Gastroesophageal sphincter (tissue), 4 donors: ENCODE results near the gene ANKRD66. TPM values are rescaled to one million over a fixed set of nuclear protein-coding genes. Genes with fewer than 3 reads are reported as not detected.

Experiments
- ATAC-seq: fragments of 150-250 bp; one replicate; pipeline ENCODE4 v1.9.1; 2016; ENCODE audit warnings: mild to moderate bottlenecking, moderate library complexity
- H3K27ac ChIP-seq, 4 donors: fragments of 200-600 bp; sonication (generic) in 3 of 4; 1 replicate in 3 of 4; 2 replicates in 1 of 4; pipeline ENCODE4 v1.5.1; 2016 to 2019
- H3K27me3 ChIP-seq: fragments of 200-600 bp; sonication (generic); one replicate; pipeline ENCODE4 v1.5.1; 2019
- H3K36me3 ChIP-seq, 2 donors: fragments of 200-600 bp; sonication (generic); one replicate each; pipeline ENCODE4 v1.5.1; 2019; ENCODE audit warnings: control low read depth in 1 of 2
- H3K4me1 ChIP-seq, 3 donors: fragments of 200-600 bp; sonication (generic); 1 replicate in 2 of 3; 2 replicates in 1 of 3; pipeline ENCODE4 v1.5.1; 2016 to 2019; ENCODE audit warnings: control low read depth in 2 of 3
- H3K4me3 ChIP-seq, 2 donors: fragments of 200-600 bp; sonication (generic); one replicate each; pipeline ENCODE4 v1.5.1; 2019; ENCODE audit warnings: mild to moderate bottlenecking in 1 of 2, moderate library complexity in 1 of 2
- H3K9me3 ChIP-seq, 3 donors: fragments of 200-600 bp; sonication (generic); one replicate each; pipeline ENCODE4 v1.5.1; 2017 to 2019; ENCODE audit warnings: control low read depth in 2 of 3
- CTCF ChIP-seq, 4 experiments: fragments of 200-600 bp in 2 of 4; fragments of 450-650 bp in 2 of 4; sonication (generic) in 1 of 4; IDR thresholded peaks; one replicate each; pipeline ENCODE4 v1.5.1; 2017 to 2019; ENCODE audit warnings: antibody characterized with exemption in 4 of 4, mild to moderate bottlenecking in 2 of 4, moderate library complexity in 2 of 4
- EP300 ChIP-seq: sonication (generic); formaldehyde crosslinking; IDR thresholded peaks from one replicate; pipeline ENCODE4 v1.6.1; 2017; ENCODE audit warnings: antibody characterized with exemption, mild to moderate bottlenecking
- POLR2A ChIP-seq, 2 donors: fragments of 450-650 bp; IDR thresholded peaks; one replicate each; pipeline ENCODE4 v1.6.1; 2017; ENCODE audit warnings: antibody characterized with exemption in 2 of 2, mild to moderate bottlenecking in 2 of 2, moderate library complexity in 1 of 2
- POLR2AphosphoS5 ChIP-seq: sonication (generic); formaldehyde crosslinking; IDR thresholded peaks from one replicate; pipeline ENCODE4 v1.6.1; 2017; ENCODE audit warnings: antibody characterized with exemption
- WGBS, 2 donors: methylation state at CpG; one replicate each; pipeline ENCODE4 v1.1.5; 2018; ENCODE audit warnings: low coverage in 1 of 2; 5-methylcytosine and 5-hydroxymethylcytosine counted together
- total RNA-seq, 4 donors: library from RNA; depleted of rRNA; stranded (reverse); fragments of >200 nt; gene quantifications; one replicate each; pipeline ENCODE4 v1.1.0, GENCODE V29; 2016

The ANKRD66 gene
- total RNA-seq, 4 donors from 2014 or later: 0.15 TPM; not detected in 3

GRCh38 chr6:46794068-46794467 is 47.3 kb downstream of the ANKRD66 start:
- H3K4me3 ChIP-seq: no peak overlapping the region
- TF ChIP-seq EP300 (no peak), CTCF (IDR thresholded peaks at IDR 0.05) (no peak), POLR2A (IDR thresholded peaks at IDR 0.05) (no peak)
- H3K4me1 ChIP-seq: no peaks in the 10 kb centered on the region
- 70 to 81% methylated on average over 3 of the region's 3 CpGs for WGBS, 2 donors
- no peaks in the 10 kb centered on the region for H3K36me3 ChIP-seq
- no peaks in the 10 kb centered on the region for H3K27me3 ChIP-seq
- no peaks in the 10 kb centered on the region for H3K9me3 ChIP-seq
- ATAC-seq: no peak
- H3K27ac ChIP-seq: no peak overlapping the region

- no peak overlapping the region for H3K4me3 ChIP-seq
- no peaks in the 10 kb centered on the region for H3K4me1 ChIP-seq
- no peaks in the 10 kb centered on the region for H3K27me3 ChIP-seq
- TF ChIP-seq POLR2A (IDR thresholded peaks at IDR 0.05) (no peak), CTCF (IDR thresholded peaks at IDR 0.05) (no peak)
- ATAC-seq: no peak
- WGBS, 2 donors: 80 to 83% methylated on average over 2 to 3 of the region's 3 CpGs
- H3K9me3 ChIP-seq: no peaks in the 10 kb centered on the region
- H3K27ac ChIP-seq: no peak overlapping the region
- no peaks in the 10 kb centered on the region for H3K36me3 ChIP-seq
Observed at GRCh38 chr6:46795816-46796215, 49.1 kb downstream of the ANKRD66 start.

- ATAC-seq: no peak
Observed at GRCh38 chr6:46796848-46797580, 50.3 kb downstream of the ANKRD66 start.

GRCh38 chr6:46799657-46800056 is 52.9 kb downstream of the ANKRD66 start:
- Histone ChIP-seq H3K27ac (no peak overlapping the region), H3K27me3 (no peaks in the 10 kb centered on the region), H3K4me1 (no peaks in the 10 kb centered on the region), H3K9me3 (no peaks in the 10 kb centered on the region), H3K36me3 (no peaks in the 10 kb centered on the region), H3K4me3 (no peak overlapping the region)
- TF ChIP-seq CTCF (IDR thresholded peaks at IDR 0.05) (no peak), EP300 (no peak), POLR2AphosphoS5 (no peak), POLR2A (IDR thresholded peaks at IDR 0.05) (no peak)
- WGBS, 2 donors: 50 to 60% methylated on average over 1 of the region's 1 CpG
- ATAC-seq: no peak

More at GRCh38 chr6:46796848-46797580, 50.3 kb downstream of the ANKRD66 start:
- no peak overlapping the region for H3K27ac ChIP-seq
- no peaks in the 10 kb centered on the region for H3K36me3 ChIP-seq
- H3K27me3 ChIP-seq: no peaks in the 10 kb centered on the region
- H3K4me1 ChIP-seq: no peaks in the 10 kb centered on the region
- H3K4me3 ChIP-seq: no peak overlapping the region
- no peak for TF ChIP-seq CTCF (IDR thresholded peaks at IDR 0.05)
- WGBS, 2 donors: 24 to 49% methylated on average over 2 to 5 of the region's 5 CpGs
- no peaks in the 10 kb centered on the region for H3K9me3 ChIP-seq

GRCh38 chr6:46808806-46809205 is 62.1 kb downstream of the ANKRD66 start:
- TF ChIP-seq POLR2AphosphoS5 (no peak), EP300 (no peak), POLR2A (IDR thresholded peaks at IDR 0.05) (no peak), CTCF (IDR thresholded peaks at IDR 0.05) (no peak)
- Histone ChIP-seq H3K4me1 (no peaks in the 10 kb centered on the region), H3K27ac (no peak overlapping the region), H3K36me3 (no peaks in the 10 kb centered on the region), H3K9me3 (no peaks in the 10 kb centered on the region), H3K27me3 (peaks cover 10% of the 10 kb centered on the region), H3K4me3 (no peak overlapping the region)
- no peak for ATAC-seq
- 56% methylated on average over 1 of the region's 1 CpG; no CpG with 5 or more reads in 1 of the 2 donors for WGBS, 2 donors
